ENCODE measurements around the gene HMCN1.
"Not testable (repeated sequence)": the region's sequence is repeated elsewhere in the genome, so short reads cannot be mapped to it uniquely, and the experiment has no call there.

HMCN1 gene

GRCh38 chr1:185742403-185742802, 8.2 kb downstream of the HMCN1 start:
- DNase-seq = no peak

- DNase-seq = no peak
Measured at GRCh38 chr1:185745165-185745564, 11.0 kb downstream of the HMCN1 start.

GRCh38 chr1:185759061-185759460, 24.9 kb downstream of the HMCN1 start:
- DNase-seq = no peak

GRCh38 chr1:185761841-185762240, 27.6 kb downstream of the HMCN1 start:
- DNase-seq = no peak

- no peak for DNase-seq
Measured at GRCh38 chr1:185767508-185768120, 33.4 kb downstream of the HMCN1 start.

- no peak for DNase-seq
Measured at GRCh38 chr1:185768371-185768770, 34.2 kb downstream of the HMCN1 start.

- no peak for DNase-seq
Measured at GRCh38 chr1:185769136-185769535, 34.9 kb downstream of the HMCN1 start.

- no peak for DNase-seq
Measured at GRCh38 chr1:185774394-185774793, 40.2 kb downstream of the HMCN1 start.

- DNase-seq = no peak
Measured at GRCh38 chr1:185775501-185775900, 41.3 kb downstream of the HMCN1 start.

- no peak for DNase-seq
Measured at GRCh38 chr1:185776522-185776921, 42.3 kb downstream of the HMCN1 start.

GRCh38 chr1:185783860-185784259, 49.7 kb downstream of the HMCN1 start:
- not testable (repeated sequence) for DNase-seq

GRCh38 chr1:185785586-185785985, 51.4 kb downstream of the HMCN1 start:
- DNase-seq = no peak

GRCh38 chr1:185786524-185786923, 52.3 kb downstream of the HMCN1 start:
- no peak for DNase-seq

- DNase-seq = no peak
Measured at GRCh38 chr1:185787238-185787637, 53.0 kb downstream of the HMCN1 start.

GRCh38 chr1:185788386-185788785, 54.2 kb downstream of the HMCN1 start:
- DNase-seq = no peak

GRCh38 chr1:185789501-185790193, 55.5 kb downstream of the HMCN1 start:
- no peak for DNase-seq

GRCh38 chr1:185790194-185790735, 56.1 kb downstream of the HMCN1 start:
- no peak for DNase-seq

GRCh38 chr1:185792040-185792439, 57.8 kb downstream of the HMCN1 start:
- DNase-seq = no peak

GRCh38 chr1:185794495-185794894, 60.3 kb downstream of the HMCN1 start:
- DNase-seq = not testable (repeated sequence)

GRCh38 chr1:185795181-185795580, 61.0 kb downstream of the HMCN1 start:
- DNase-seq = no peak

GRCh38 chr1:185798505-185798904, 64.3 kb downstream of the HMCN1 start:
- DNase-seq = no peak

GRCh38 chr1:185803241-185803640, 69.0 kb downstream of the HMCN1 start:
- no peak for DNase-seq

GRCh38 chr1:185804206-185804605, 70.0 kb downstream of the HMCN1 start:
- no peak for DNase-seq

- DNase-seq = no peak
Measured at GRCh38 chr1:185804608-185805007, 70.4 kb downstream of the HMCN1 start.

- no peak for DNase-seq
Measured at GRCh38 chr1:185807275-185807674, 73.1 kb downstream of the HMCN1 start.

All from activated CD8-positive, alpha-beta memory T cell treated with anti-CD3 and anti-CD28 coated beads, Interleukin-2, amount 50 U/mL, for 4 hours (primary cell).